Colonic mucosa (tissue), 4 donors: ENCODE data around the gene PRRT2. TPM values are rescaled to one million over a fixed set of nuclear protein-coding genes. Genes with fewer than 3 reads are reported as not detected.
"Not testable (repeated sequence)": the region's sequence is repeated elsewhere in the genome, so short reads cannot be mapped to it uniquely, and the experiment has no call there.

Source experiments
- DNase-seq: peaks from one replicate; pipeline ENCODE4 v3.0.0-alpha.2; 2020
- H3K27ac ChIP-seq: fragments of 200-600 bp; one replicate; pipeline ENCODE4 v1.8.0; 2021
- H3K27me3 ChIP-seq: fragments of 200-600 bp; one replicate; pipeline ENCODE4 v1.8.0; 2021
- H3K36me3 ChIP-seq: fragments of 200-600 bp; one replicate; pipeline ENCODE4 v1.8.0; 2021
- H3K4me1 ChIP-seq: fragments of 200-600 bp; one replicate; pipeline ENCODE4 v1.8.0; 2021; ENCODE audit warnings: mild to moderate bottlenecking
- H3K4me3 ChIP-seq: fragments of 200-600 bp; one replicate; pipeline ENCODE4 v1.8.0; 2021
- H3K9ac ChIP-seq, 2 donors: one replicate each; pipeline ENCODE4 v1.7.0; 2013; ENCODE audit warnings: control low read depth in 2 of 2, low read depth in 2 of 2, low read length in 2 of 2
- H3K9me3 ChIP-seq: fragments of 200-600 bp; one replicate; pipeline ENCODE4 v1.8.0; 2021
- intact Hi-C: fragments of 100-400 bp; cut with DNase I; formaldehyde crosslinking; loops from one replicate; pipeline ENCODE4 v1.14.1; 2022
- total RNA-seq, 2 donors: library from RNA; stranded (reverse); fragmentation: NEBNext Ultra II Directional in 1 of 2; extraction: Animal tissue kit (Norgen Biotek cat#: 25700) in 1 of 2; gene quantifications; one replicate each; pipeline ENCODE4 v1.2.1, GENCODE V29; 2021
- TF ChIP-seq, protein P1 (sequence below): fragments of 200-600 bp; IDR thresholded peaks from one replicate; pipeline ENCODE4 v1.8.0; 2022; ENCODE audit warnings: antibody characterized with exemption, mild to moderate bottlenecking
- donor health status: healthy.
- donor health status: DM: no; HTN: no; CAD: no.
- donor health status: DM: no; HTN: no; CAD: no.

PRRT2 gene
- total RNA-seq, 2 donors from 2014 or later = 1.4 to 1.7 TPM

DNA sequence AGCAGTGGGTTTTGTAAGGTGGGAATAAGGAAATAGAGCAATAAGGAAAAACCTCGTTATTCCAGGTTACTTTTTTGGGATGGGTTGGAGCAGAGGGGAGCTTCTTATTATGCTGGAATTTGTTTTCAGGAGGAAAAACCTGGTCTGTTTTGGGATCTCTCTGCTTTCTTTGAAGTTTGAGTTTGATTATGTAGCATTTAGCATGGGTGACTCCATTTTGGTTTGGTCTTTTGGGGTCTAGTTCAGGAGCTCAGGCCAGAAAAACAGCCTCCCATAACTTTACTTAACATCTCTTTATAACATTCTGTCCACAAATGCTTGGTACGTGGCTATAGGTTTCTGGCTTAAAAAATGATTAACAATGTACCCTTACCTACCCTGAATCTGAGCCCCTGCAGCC is 42.5 kb upstream of the PRRT2 start:
- Histone ChIP-seq H3K36me3 (no peaks in the 10 kb centered on the region), H3K9ac (no peak overlapping the region), H3K9me3 (no peaks in the 10 kb centered on the region), H3K27ac (no peak overlapping the region), H3K4me3 (no peak overlapping the region), H3K4me1 (peaks cover 3% of the 10 kb centered on the region), H3K27me3 (no peaks in the 10 kb centered on the region)
- intact Hi-C loops = no loop called here
- no peak for DNase-seq
- TF ChIP-seq, protein P1, sequence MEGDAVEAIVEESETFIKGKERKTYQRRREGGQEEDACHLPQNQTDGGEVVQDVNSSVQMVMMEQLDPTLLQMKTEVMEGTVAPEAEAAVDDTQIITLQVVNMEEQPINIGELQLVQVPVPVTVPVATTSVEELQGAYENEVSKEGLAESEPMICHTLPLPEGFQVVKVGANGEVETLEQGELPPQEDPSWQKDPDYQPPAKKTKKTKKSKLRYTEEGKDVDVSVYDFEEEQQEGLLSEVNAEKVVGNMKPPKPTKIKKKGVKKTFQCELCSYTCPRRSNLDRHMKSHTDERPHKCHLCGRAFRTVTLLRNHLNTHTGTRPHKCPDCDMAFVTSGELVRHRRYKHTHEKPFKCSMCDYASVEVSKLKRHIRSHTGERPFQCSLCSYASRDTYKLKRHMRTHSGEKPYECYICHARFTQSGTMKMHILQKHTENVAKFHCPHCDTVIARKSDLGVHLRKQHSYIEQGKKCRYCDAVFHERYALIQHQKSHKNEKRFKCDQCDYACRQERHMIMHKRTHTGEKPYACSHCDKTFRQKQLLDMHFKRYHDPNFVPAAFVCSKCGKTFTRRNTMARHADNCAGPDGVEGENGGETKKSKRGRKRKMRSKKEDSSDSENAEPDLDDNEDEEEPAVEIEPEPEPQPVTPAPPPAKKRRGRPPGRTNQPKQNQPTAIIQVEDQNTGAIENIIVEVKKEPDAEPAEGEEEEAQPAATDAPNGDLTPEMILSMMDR = no peak

DNA sequence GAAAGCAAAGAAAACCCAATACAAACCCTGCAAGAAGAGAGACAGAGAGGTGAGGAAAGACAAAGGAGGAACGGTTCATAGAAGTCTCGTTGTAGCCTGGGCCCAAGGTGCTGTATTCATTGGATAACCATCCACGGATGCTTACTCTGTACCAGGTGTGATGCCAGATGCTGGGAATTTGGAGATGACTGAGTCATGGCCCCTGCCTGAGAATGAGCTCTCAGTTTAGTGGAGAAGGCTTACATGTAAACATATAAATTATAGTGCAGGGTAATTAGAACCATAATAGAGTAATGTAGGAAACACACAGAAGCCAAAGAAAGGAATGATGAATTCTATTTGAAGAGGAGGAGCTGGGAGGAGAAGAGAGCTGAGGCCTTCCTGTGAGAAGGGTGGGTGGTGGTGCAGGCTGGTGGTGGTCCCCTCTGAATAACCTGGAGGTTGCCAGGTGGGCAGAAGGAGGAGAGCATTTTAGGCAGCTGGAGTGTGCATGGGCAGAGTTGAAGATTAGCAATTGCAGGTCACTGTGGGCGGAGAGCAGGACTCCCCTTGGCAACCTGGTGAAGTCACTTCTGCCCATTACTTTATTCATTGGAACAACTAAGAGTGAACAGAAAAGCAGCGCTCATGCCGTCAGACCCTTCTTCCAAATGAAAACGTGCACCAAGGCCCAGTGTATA is 41.6 kb upstream of the PRRT2 start:
- TF ChIP-seq, protein P1 = no peak
- Histone ChIP-seq H3K9me3 (no peaks in the 10 kb centered on the region), H3K36me3 (no peaks in the 10 kb centered on the region), H3K4me3 (no peak overlapping the region), H3K9ac (peak overlapping the region in 1 of 2 donors; percentile 19), H3K4me1 (no peaks in the 10 kb centered on the region), H3K27ac (no peak overlapping the region), H3K27me3 (no peaks in the 10 kb centered on the region)
- DNase-seq = no peak
- intact Hi-C loops = no loop called here

DNA sequence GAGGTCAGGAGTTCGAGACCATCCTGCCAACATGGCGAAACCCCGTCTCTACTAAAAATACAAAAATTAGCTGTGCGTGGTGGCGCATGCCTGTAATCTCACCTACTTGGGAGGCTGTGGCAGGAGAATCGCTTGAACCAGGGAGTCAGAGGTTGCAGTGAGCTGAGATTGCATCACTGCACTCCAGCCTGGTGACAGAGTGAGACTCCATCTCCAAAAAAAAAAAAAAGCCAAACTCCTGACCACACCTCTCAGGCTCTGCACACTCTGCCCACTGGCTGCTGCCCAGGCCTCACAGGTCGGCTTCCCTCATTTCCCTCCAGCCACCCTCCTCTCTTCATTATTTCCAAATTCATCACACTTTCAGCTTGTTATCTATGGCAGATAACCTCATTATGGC is 39.7 kb upstream of the PRRT2 start:
- H3K27ac ChIP-seq, H3K9ac ChIP-seq, DNase-seq, H3K9me3 ChIP-seq, H3K4me1 ChIP-seq, H3K36me3 ChIP-seq, H3K4me3 ChIP-seq, H3K27me3 ChIP-seq, intact Hi-C loops: not testable (repeated sequence)

DNA sequence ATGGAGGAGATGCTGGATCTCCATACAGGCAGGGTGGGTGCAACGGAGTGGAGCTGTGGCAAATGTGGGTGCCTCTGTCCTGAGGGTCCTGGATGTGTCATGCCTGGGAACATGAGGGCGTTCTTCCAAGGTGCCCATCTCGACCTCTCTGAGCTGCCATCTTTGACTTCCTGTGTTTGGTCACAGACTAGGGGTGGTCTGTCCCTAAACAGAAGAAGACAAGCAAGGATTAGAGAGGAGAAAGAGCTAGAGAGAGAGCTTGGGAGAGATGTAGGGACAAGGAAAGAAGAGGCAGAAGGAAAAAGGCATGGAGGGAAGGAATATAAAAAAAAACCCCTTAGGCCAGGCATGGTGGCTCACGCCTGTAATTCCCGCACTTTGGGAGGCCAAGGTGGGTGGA is 37.3 kb upstream of the PRRT2 start:
- H3K27me3 ChIP-seq = no peaks in the 10 kb centered on the region
- no peaks in the 10 kb centered on the region for H3K9me3 ChIP-seq
- intact Hi-C loops = no loop called here
- H3K4me3 ChIP-seq = no peak overlapping the region
- H3K4me1 ChIP-seq = no peaks in the 10 kb centered on the region
- H3K27ac ChIP-seq = no peak overlapping the region
- DNase-seq = no peak
- no peak overlapping the region for H3K9ac ChIP-seq
- TF ChIP-seq, protein P1 = no peak
- no peaks in the 10 kb centered on the region for H3K36me3 ChIP-seq

- Histone ChIP-seq H3K9me3 (no peaks in the 10 kb centered on the region), H3K4me1 (no peaks in the 10 kb centered on the region), H3K9ac (no peak overlapping the region), H3K36me3 (no peaks in the 10 kb centered on the region), H3K27me3 (no peaks in the 10 kb centered on the region), H3K27ac (no peak overlapping the region), H3K4me3 (no peak overlapping the region)
- intact Hi-C loops = no loop called here
- TF ChIP-seq, protein P1 = no peak
- no peak for DNase-seq
These were observed 36.1 kb upstream of the PRRT2 start for GRCh38 chr16:29775742-29776408.
